AG04449 (cell line): Measurements from ENCODE around the gene PIP5KL1.
A peak's percentile ranks its signal among the peaks of the same experiment; 100 is the strongest.

Source experiments
- CTCF ChIA-PET: fragments of 350-600 bp; formaldehyde crosslinking; extraction: SDS; loops from one replicate; lab custom pipeline; 2021; ENCODE audit warnings: antibody characterized with exemption; lab: Yijun Ruan, JAX
- POLR2A ChIA-PET: fragments of 400-600, 350-600 bp; formaldehyde crosslinking; extraction: SDS; loops from one replicate; lab custom pipeline; 2020; ENCODE audit warnings: antibody characterized with exemption, inconsistent platforms; lab: Yijun Ruan, JAX
- DNase-seq: peaks from one replicate; pipeline ENCODE4 v3.0.0-alpha.2; 2010; ENCODE audit warnings: low read depth, low spot score
- H3K4me3 ChIP-seq: 2 replicates; pipeline ENCODE4 v1.5.1; 2011; ENCODE audit warnings: low read depth, mild to moderate bottlenecking, control low read depth, low read length
- CTCF ChIP-seq: IDR thresholded peaks from one replicate; pipeline ENCODE4 v1.5.1; 2011; ENCODE audit warnings: mild to moderate bottlenecking, moderate library complexity, low read length, control low read depth, inconsistent platforms; ENCODE audit not compliant: insufficient read depth; ENCODE audit errors: missing control alignments

The PIP5KL1 gene

GRCh38 chr9:127942216-127943010, 11.8 kb upstream of the PIP5KL1 start:
- CTCF ChIA-PET, result interaction anchor here (0.6 to 14.3 kb wide), 38 partner anchors 9 to 186 kb away, joined by 3 to 226 read pairs (median 7); partner anchors contain the start of genes EEIG1, NAIF1 and PIP5KL1
- peak; percentile 92 for TF ChIP-seq CTCF

GRCh38 chr9:127941961-127942215, 11.3 kb upstream of the PIP5KL1 start:
- CTCF ChIA-PET, result interaction anchor here (0.8 to 14.3 kb wide), 30 partner anchors 8 to 187 kb away, joined by 3 to 226 read pairs (median 14); partner anchors contain the start of gene EEIG1
- DNase-seq, result no peak
- TF ChIP-seq CTCF, result no peak
- H3K4me3 ChIP-seq, result no peak overlapping the region
- POLR2A ChIA-PET, result no interaction called here

More at GRCh38 chr9:127942216-127943010, 11.8 kb upstream of the PIP5KL1 start:
- POLR2A ChIA-PET, result interaction anchor here (0.7 kb wide), 1 partner anchor 10 kb away, joined by 3 read pairs; no protein-coding TSS in a partner anchor
- no peak overlapping the region for H3K4me3 ChIP-seq
- DNase-seq, result no peak

GRCh38 chr9:127941062-127941960, 10.7 kb upstream of the PIP5KL1 start:
- H3K4me3 ChIP-seq, result no peak overlapping the region
- POLR2A ChIA-PET, result no interaction called here
- no peak for TF ChIP-seq CTCF
- CTCF ChIA-PET, result interaction anchor here (0.6 to 14.3 kb wide), 27 partner anchors 8 to 301 kb away, joined by 3 to 226 read pairs (median 15); partner anchors contain the start of gene EEIG1
- DNase-seq, result no peak

- ChIA-PET CTCF (interaction anchor here (1.5 to 14.3 kb wide), 8 partner anchors 16 to 184 kb away, joined by 4 to 226 read pairs (median 87); partner anchors contain the start of gene EEIG1), POLR2A (no interaction called here)
- TF ChIP-seq CTCF, result no peak
- H3K4me3 ChIP-seq, result no peak overlapping the region
- DNase-seq, result no peak
Observed at GRCh38 chr9:127940593-127940992, 10.0 kb upstream of the PIP5KL1 start.

- no peak for DNase-seq
- peak overlapping the region; percentile 68 for H3K4me3 ChIP-seq
- no peak for TF ChIP-seq CTCF
- ChIA-PET CTCF (interaction anchor here (1.2 to 14.3 kb wide), 4 partner anchors 18 to 187 kb away, joined by 3 to 226 read pairs (median 80); no protein-coding TSS in a partner anchor), POLR2A (interaction anchor here (0.7 kb wide), 1 partner anchor 180 kb away, joined by 3 read pairs; no protein-coding TSS in a partner anchor)
Observed at GRCh38 chr9:127938298-127938690, 7.7 kb upstream of the PIP5KL1 start.
